ENCODE measurements around the gene ANO4.

ANO4 gene

DNA sequence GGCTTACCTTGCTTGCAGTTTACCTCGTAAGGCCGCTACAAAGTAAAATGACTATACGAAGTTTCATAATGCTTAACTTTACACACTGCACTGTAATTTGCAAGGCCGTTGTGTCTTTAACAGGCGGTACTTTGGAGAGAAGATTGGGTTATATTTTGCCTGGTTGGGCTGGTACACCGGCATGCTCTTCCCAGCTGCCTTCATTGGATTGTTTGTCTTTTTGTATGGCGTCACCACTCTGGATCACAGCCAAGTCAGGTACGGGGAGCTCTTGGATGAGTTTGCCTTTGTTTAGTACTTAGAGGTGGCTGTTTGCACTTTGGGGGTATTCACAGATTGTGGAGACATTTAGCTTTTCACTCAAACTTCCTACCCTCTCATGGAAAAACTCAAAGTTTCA is 247.6 kb downstream of the ANO4 start:
- Histone ChIP-seq H3K14ac (ENCODE audit: low read length) (no peak overlapping the region), H3K27ac (replicated peaks; ENCODE audit: low read length) (no peak overlapping the region), H2AK5ac (ENCODE audit: low read depth, low read length) (no peak overlapping the region), H4K91ac (ENCODE audit: low read depth, low read length, poor library complexity) (no peak overlapping the region), H3K4me3 (ENCODE audit: low read length in 2 of 2) (no peak overlapping the region), H3K18ac (ENCODE audit: low read length) (no peak overlapping the region), H2BK120ac (ENCODE audit: low read depth, low read length) (no peak overlapping the region), H2BK15ac (ENCODE audit: low read length) (no peak overlapping the region), H3K4me1 (ENCODE audit: control insufficient read depth in 2 of 2, insufficient read depth in 1 of 2, low read depth in 1 of 2, low read length in 2 of 2) (no peaks in the 10 kb centered on the region), H2AFZ (ENCODE audit: low read length) (no peak overlapping the region), H2BK5ac (ENCODE audit: low read length) (no peak overlapping the region), H3K9me3 (replicated peaks in 1 of 2; ENCODE audit: control insufficient read depth in 2 of 2, insufficient read depth in 1 of 2, low read depth in 1 of 2, low read length in 2 of 2) (no peaks in the 10 kb centered on the region), H3K27me3 (ENCODE audit: control insufficient read depth in 3 of 3, insufficient read depth in 3 of 3, low read depth in 1 of 3, low read length in 3 of 3) (no peaks in the 10 kb centered on the region), H3K9ac (ENCODE audit: low read depth, low read length, poor library complexity) (no peak overlapping the region), H3K4me2 (ENCODE audit: insufficient read depth, low read length, poor library complexity, severe bottlenecking) (no peak overlapping the region), H3K79me1 (ENCODE audit: low read depth, low read length) (no peaks in the 10 kb centered on the region), H3K23ac (ENCODE audit: low read depth, low read length, poor library complexity) (no peak overlapping the region), H3K4ac (ENCODE audit: low read length) (no peak overlapping the region), H4K8ac (ENCODE audit: low read depth, low read length) (no peak overlapping the region), H3K36me3 (replicated peaks in 1 of 2; ENCODE audit: control insufficient read depth in 2 of 2, insufficient read depth in 2 of 2, low read length in 2 of 2) (no peaks in the 10 kb centered on the region), H2BK12ac (ENCODE audit: low read length) (no peak overlapping the region)
- no peak for DNase-seq (ENCODE audit: low spot score)
- no CpG with 5 or more reads among the region's 8 CpGs for WGBS, 2 donors (ENCODE audit: extremely low coverage in 2 of 2, insufficient read length in 2 of 2, insufficient replicate concordance in 1 of 2)

DNA sequence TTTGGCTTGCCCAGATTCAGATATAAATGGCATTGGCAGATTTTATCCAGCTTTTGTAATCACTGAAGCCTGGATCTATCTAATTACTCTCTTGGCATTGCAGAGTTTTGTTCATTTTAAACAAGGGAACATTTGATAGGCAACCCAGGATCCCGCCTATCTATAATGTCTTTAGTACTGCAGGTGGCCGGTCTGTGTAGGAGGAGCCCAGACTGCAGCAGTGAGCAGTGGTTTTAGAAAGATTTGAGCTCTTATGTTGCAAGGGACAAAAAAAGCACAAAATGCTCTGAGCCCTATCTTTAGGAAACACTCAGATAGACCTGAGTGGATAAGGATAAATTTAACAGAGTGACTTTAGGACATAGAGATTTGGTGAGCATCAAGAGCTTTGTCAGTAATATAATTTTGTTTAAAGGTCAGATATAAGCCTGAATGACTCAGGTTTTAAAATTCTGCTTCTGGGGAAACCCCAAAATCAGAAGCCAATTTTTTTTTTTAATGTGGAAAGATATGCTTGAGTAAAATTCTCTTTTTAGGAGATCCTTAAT is 250.0 kb downstream of the ANO4 start:
- Histone ChIP-seq H3K27ac (replicated peaks; ENCODE audit: low read length) (no peak overlapping the region), H4K8ac (ENCODE audit: low read depth, low read length) (no peak overlapping the region), H3K36me3 (replicated peaks in 1 of 2; ENCODE audit: control insufficient read depth in 2 of 2, insufficient read depth in 2 of 2, low read length in 2 of 2) (no peaks in the 10 kb centered on the region), H2BK120ac (ENCODE audit: low read depth, low read length) (no peak overlapping the region), H3K4me1 (ENCODE audit: control insufficient read depth in 2 of 2, insufficient read depth in 1 of 2, low read depth in 1 of 2, low read length in 2 of 2) (no peaks in the 10 kb centered on the region), H3K9ac (ENCODE audit: low read depth, low read length, poor library complexity) (no peak overlapping the region), H3K4me3 (ENCODE audit: low read length in 2 of 2) (no peak overlapping the region), H3K79me1 (ENCODE audit: low read depth, low read length) (no peaks in the 10 kb centered on the region), H3K23ac (ENCODE audit: low read depth, low read length, poor library complexity) (no peak overlapping the region), H2BK12ac (ENCODE audit: low read length) (no peak overlapping the region), H3K14ac (ENCODE audit: low read length) (no peak overlapping the region), H2BK5ac (ENCODE audit: low read length) (no peak overlapping the region), H3K27me3 (ENCODE audit: control insufficient read depth in 3 of 3, insufficient read depth in 3 of 3, low read depth in 1 of 3, low read length in 3 of 3) (no peaks in the 10 kb centered on the region), H3K4me2 (ENCODE audit: insufficient read depth, low read length, poor library complexity, severe bottlenecking) (no peak overlapping the region), H2AFZ (ENCODE audit: low read length) (no peak overlapping the region), H2BK15ac (ENCODE audit: low read length) (no peak overlapping the region), H3K9me3 (replicated peaks in 1 of 2; ENCODE audit: control insufficient read depth in 2 of 2, insufficient read depth in 1 of 2, low read depth in 1 of 2, low read length in 2 of 2) (no peaks in the 10 kb centered on the region), H3K4ac (ENCODE audit: low read length) (no peak overlapping the region), H2AK5ac (ENCODE audit: low read depth, low read length) (no peak overlapping the region), H3K18ac (ENCODE audit: low read length) (no peak overlapping the region), H4K91ac (ENCODE audit: low read depth, low read length, poor library complexity) (no peak overlapping the region)
- no CpG with 5 or more reads among the region's 2 CpGs for WGBS, 2 donors (ENCODE audit: extremely low coverage in 2 of 2, insufficient read length in 2 of 2, insufficient replicate concordance in 1 of 2)
- no peak for DNase-seq (ENCODE audit: low spot score)

DNA sequence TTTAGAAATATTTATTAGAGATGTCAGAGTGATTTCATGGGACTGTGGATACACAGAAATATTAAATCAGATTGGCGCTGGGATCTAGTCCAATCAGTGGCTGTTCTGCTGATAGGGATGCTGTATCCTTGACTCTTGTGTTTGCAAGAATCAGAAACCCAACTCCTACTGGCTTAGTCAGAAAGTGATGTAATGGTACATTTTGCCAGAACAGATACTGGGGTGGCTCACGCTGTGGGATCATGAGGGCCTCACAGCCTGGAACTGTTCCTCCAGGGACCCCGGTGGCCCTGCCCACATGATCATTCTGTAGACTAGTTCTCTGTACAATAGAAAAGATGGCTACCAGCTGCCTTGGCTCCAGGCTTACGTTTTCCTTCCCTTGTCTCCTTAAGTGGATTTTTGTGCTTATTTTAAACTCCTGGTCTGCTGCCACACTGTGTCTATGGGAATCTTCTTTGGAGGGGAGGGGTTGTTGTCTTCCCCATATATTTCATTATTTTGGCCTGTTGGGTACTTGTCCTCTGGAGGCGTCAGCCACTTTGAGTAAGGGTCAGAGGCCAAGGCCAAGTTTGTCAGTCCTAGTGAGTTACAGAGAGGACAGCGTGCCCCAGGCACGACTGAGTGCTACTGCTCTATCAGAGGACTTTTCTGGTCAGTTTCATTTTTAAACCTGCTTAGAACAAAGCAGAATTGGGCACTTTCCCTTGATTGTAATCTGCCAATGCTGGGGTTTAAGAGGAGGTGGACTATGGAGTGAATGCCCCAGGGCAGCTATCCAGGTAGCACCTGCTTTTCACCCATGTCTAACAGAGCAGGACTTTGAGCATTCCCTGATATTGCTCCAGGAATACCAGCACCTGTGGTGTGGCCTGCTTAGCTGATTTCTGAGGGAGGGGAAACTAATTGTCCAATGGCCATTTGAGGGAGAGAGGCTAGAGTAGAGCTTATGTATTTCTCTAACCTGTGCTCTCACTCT is 251.2 kb downstream of the ANO4 start:
- no peaks in the 10 kb centered on the region for H3K36me3 ChIP-seq (replicated peaks in 1 of 2; ENCODE audit: control insufficient read depth in 2 of 2, insufficient read depth in 2 of 2, low read length in 2 of 2)
- H3K79me1 ChIP-seq (ENCODE audit: low read depth, low read length) = no peaks in the 10 kb centered on the region
- H3K4ac ChIP-seq (ENCODE audit: low read length) = no peak overlapping the region
- no CpG with 5 or more reads among the region's 7 CpGs for WGBS, 2 donors (ENCODE audit: extremely low coverage in 2 of 2, insufficient read length in 2 of 2, insufficient replicate concordance in 1 of 2)
- no peaks in the 10 kb centered on the region for H3K4me1 ChIP-seq (ENCODE audit: control insufficient read depth in 2 of 2, insufficient read depth in 1 of 2, low read depth in 1 of 2, low read length in 2 of 2)
- no peak overlapping the region for H3K14ac ChIP-seq (ENCODE audit: low read length)
- H2BK120ac ChIP-seq (ENCODE audit: low read depth, low read length) = no peak overlapping the region
- no peak overlapping the region for H3K4me3 ChIP-seq (ENCODE audit: low read length in 2 of 2)
- H3K9ac ChIP-seq (ENCODE audit: low read depth, low read length, poor library complexity) = no peak overlapping the region
- H3K23ac ChIP-seq (ENCODE audit: low read depth, low read length, poor library complexity) = no peak overlapping the region
- no peak overlapping the region for H3K4me2 ChIP-seq (ENCODE audit: insufficient read depth, low read length, poor library complexity, severe bottlenecking)
- no peaks in the 10 kb centered on the region for H3K9me3 ChIP-seq (replicated peaks in 1 of 2; ENCODE audit: control insufficient read depth in 2 of 2, insufficient read depth in 1 of 2, low read depth in 1 of 2, low read length in 2 of 2)
- no peak for DNase-seq (ENCODE audit: low spot score)
- no peaks in the 10 kb centered on the region for H3K27me3 ChIP-seq (ENCODE audit: control insufficient read depth in 3 of 3, insufficient read depth in 3 of 3, low read depth in 1 of 3, low read length in 3 of 3)
- no peak overlapping the region for H4K91ac ChIP-seq (ENCODE audit: low read depth, low read length, poor library complexity)
- H2AK5ac ChIP-seq (ENCODE audit: low read depth, low read length) = no peak overlapping the region
- no peak overlapping the region for H3K27ac ChIP-seq (replicated peaks; ENCODE audit: low read length)
- no peak overlapping the region for H2BK12ac ChIP-seq (ENCODE audit: low read length)
- H4K8ac ChIP-seq (ENCODE audit: low read depth, low read length) = no peak overlapping the region
- no peak overlapping the region for H2AFZ ChIP-seq (ENCODE audit: low read length)
- no peak overlapping the region for H2BK15ac ChIP-seq (ENCODE audit: low read length)
- no peak overlapping the region for H3K18ac ChIP-seq (ENCODE audit: low read length)
- no peak overlapping the region for H2BK5ac ChIP-seq (ENCODE audit: low read length)

DNA sequence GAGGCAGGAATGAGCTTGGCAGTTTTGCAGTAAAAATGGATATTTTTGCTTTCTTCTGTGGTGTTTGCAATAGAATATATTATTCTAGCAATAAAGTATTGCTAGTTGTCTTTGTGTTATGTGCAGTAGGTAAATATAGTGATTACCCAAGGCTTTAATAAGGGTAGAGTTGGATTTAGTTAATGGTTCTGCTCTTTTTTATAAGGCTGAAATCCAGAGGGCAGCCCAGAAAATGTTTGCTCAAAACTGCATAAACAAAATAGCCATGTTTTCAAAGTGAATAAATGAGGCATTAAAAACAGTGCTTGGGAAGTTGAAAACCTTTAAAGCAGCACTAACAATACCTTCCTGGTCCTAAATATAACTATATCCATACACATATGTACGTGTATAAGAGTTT is 253.1 kb downstream of the ANO4 start:
- Histone ChIP-seq H2BK15ac (ENCODE audit: low read length) (no peak overlapping the region), H3K18ac (ENCODE audit: low read length) (no peak overlapping the region), H4K91ac (ENCODE audit: low read depth, low read length, poor library complexity) (no peak overlapping the region), H2BK120ac (ENCODE audit: low read depth, low read length) (no peak overlapping the region), H3K14ac (ENCODE audit: low read length) (no peak overlapping the region), H3K27ac (replicated peaks; ENCODE audit: low read length) (no peak overlapping the region), H2AFZ (ENCODE audit: low read length) (no peak overlapping the region), H2BK12ac (ENCODE audit: low read length) (no peak overlapping the region), H3K23ac (ENCODE audit: low read depth, low read length, poor library complexity) (no peak overlapping the region), H2BK5ac (ENCODE audit: low read length) (no peak overlapping the region), H3K27me3 (ENCODE audit: control insufficient read depth in 3 of 3, insufficient read depth in 3 of 3, low read depth in 1 of 3, low read length in 3 of 3) (no peaks in the 10 kb centered on the region), H3K36me3 (replicated peaks in 1 of 2; ENCODE audit: control insufficient read depth in 2 of 2, insufficient read depth in 2 of 2, low read length in 2 of 2) (no peaks in the 10 kb centered on the region), H3K79me1 (ENCODE audit: low read depth, low read length) (no peaks in the 10 kb centered on the region), H4K8ac (ENCODE audit: low read depth, low read length) (no peak overlapping the region), H2AK5ac (ENCODE audit: low read depth, low read length) (no peak overlapping the region), H3K4ac (ENCODE audit: low read length) (no peak overlapping the region), H3K4me1 (ENCODE audit: control insufficient read depth in 2 of 2, insufficient read depth in 1 of 2, low read depth in 1 of 2, low read length in 2 of 2) (no peaks in the 10 kb centered on the region), H3K9ac (ENCODE audit: low read depth, low read length, poor library complexity) (no peak overlapping the region), H3K4me2 (ENCODE audit: insufficient read depth, low read length, poor library complexity, severe bottlenecking) (no peak overlapping the region), H3K4me3 (ENCODE audit: low read length in 2 of 2) (no peak overlapping the region), H3K9me3 (replicated peaks in 1 of 2; ENCODE audit: control insufficient read depth in 2 of 2, insufficient read depth in 1 of 2, low read depth in 1 of 2, low read length in 2 of 2) (no peaks in the 10 kb centered on the region)
- no peak for DNase-seq (ENCODE audit: low spot score)
- WGBS, 2 donors (ENCODE audit: extremely low coverage in 2 of 2, insufficient read length in 2 of 2, insufficient replicate concordance in 1 of 2) = no CpG with 5 or more reads among the region's 1 CpG
